Measurements from ENCODE around the gene ITGB4.
A peak's percentile ranks its signal among the peaks of the same experiment; 100 is the strongest.
"Not testable (repeated sequence)": the region's sequence is repeated elsewhere in the genome, so short reads cannot be mapped to it uniquely, and the experiment has no call there.

ITGB4 gene

DNA sequence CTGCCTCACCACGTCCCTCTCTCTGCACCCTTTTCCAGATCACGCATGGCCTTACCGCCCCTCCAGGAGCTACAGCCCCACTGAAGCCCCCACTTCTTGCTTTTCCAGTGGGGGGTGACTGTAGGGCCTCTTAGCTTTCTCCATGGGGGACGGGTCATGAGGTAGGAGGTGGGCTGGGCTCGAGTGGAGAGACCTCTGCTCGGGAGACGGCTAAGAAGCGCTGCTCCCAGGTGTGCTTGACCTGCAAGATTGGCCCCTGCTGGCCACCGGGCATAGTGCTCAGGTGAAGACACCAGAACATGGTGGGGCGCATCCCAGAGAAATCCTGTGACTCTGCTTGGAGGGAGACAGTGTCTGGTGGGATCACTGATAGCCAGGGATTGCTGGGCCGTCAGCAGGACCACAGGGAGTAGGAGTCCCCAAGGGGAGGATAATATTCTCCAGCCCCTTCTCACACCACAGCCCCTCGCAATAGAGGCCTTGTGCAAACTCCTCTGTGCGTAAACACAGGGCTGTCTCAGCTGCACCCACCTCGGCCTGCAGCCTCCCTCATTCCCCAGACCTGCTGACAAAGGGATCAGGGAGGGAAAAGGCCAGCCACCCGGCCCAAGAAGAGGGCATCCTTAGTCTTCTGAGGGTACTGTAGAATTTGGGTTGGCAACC is 52.7 kb downstream of the ITGB4 start:
- no peak for DNase-seq

DNA sequence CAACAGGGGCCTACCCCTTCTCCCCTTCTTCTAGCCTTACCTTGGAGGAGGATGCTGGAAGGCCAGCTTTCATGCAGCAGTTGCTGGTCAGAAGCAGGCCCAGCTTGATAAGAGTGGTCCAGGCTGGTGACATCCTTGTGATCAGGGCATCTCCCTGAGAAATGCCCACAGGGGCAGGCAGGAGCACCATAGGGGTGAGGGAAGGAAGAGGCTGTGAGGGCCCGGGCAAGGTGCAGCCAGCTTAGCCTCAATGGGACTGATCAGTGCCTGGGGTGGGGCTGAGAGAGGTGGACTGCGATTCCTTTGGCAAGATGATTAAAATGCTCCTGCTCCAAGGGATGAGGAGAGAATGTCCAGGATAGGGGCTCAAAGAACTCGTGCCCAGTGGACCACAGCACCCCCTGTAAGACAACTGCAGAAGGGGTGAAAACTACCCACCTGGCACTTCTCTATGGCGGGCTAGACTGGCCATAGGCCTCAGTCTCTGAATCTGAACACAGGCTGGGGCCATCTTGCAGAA is 53.3 kb downstream of the ITGB4 start:
- no peak for DNase-seq

DNA sequence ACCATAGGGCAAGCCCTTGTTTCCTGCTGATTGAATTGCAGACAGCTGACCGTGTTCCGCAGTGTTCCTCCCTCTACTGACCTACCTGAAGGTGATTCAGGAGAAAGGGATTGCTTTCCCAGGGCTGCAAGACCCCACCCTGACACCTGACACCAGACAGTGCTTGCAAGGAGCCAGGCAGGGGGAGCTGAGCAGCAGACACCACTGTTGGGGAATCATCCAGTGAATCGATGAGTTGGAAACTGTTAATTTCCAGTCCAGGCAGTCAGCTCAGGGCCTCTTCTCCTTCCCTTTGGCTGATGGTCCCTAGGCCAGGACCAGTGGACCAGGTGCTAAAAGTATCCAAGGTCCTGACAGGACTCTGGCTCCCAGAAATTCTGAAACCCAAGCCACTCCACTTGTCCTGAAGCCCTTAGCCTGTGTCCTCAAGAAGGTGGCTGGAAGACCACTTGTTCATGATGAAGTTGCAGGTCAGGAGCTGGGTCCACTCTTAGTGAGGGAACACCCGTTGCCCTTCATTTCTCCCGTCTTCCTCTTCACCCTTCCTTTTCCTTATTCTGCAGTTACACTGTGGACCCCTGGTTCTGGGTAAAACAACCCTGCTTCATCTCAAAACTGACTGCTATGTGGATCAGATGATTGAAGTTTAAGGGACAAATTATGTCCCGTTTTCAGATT is 53.9 kb downstream of the ITGB4 start:
- no peak for DNase-seq

DNA sequence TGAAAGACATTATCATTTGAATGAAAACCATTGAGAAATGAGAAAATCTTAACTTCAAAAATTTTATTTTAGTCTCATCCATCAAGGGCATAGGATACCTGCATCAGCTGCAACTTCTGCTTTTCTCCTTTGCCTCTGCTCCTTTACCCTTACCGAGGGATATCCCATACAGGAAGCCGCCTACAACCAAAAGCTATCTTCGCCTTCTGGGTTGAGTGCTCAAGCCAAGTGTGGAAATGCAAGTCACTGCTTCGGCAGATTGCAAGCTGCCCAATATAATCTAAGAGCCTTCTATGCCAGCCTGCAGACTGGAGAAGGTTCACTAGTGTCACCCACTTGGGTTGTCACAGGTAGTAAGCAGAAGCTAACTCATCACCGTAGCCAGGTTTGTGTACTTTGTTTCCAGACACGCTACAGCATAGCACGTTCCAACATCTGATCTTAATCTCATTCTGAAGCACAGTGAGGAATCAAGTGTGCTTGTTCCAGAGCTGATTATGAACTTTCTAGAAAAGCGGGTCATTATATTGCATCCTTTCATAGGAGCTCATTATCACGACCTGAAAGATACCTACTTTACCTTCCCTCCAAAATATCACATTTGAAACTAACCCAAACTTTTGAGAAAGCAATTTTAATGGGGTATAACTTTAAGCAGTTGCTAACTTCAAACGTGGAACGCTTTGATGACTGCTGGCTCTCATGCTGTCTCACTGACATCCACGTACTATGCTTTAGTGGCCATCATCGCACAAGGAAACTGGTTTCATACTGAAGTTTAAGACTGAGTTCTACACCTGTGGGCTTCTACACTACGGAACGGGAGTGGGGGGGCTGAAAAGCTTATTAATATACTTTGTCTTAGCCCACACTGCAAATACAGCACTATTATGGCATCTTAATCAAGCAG is 55.4 kb downstream of the ITGB4 start:
- no peak for DNase-seq

DNA sequence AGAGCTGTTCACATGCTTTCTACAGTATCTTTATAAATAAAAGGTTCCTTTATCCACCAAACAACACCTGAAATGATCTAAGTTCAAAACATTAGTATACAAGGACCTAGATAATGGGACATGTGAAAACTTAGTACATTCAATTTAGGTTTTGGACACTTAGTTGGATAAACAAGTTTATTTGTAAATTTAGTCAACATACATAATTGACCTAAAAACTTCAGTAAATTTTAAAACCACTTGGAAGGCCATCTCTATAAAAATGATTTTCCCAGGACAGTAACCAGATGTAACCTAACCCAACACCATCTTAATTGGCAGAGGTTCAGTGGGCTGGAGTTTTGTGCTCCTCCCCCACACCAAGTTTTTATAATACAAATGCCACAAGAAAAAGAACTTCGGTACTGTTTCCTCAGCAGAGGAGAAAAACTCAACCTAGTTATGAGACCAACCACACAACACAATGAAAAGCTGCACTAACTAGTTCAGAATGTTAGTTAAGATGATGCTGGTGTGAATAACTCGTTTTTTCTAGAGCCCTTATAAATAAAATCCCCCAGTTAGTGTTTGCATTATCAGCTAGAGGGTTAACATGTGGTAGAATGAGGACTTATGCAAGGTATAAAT is 56.1 kb downstream of the ITGB4 start:
- no peak for DNase-seq

DNA sequence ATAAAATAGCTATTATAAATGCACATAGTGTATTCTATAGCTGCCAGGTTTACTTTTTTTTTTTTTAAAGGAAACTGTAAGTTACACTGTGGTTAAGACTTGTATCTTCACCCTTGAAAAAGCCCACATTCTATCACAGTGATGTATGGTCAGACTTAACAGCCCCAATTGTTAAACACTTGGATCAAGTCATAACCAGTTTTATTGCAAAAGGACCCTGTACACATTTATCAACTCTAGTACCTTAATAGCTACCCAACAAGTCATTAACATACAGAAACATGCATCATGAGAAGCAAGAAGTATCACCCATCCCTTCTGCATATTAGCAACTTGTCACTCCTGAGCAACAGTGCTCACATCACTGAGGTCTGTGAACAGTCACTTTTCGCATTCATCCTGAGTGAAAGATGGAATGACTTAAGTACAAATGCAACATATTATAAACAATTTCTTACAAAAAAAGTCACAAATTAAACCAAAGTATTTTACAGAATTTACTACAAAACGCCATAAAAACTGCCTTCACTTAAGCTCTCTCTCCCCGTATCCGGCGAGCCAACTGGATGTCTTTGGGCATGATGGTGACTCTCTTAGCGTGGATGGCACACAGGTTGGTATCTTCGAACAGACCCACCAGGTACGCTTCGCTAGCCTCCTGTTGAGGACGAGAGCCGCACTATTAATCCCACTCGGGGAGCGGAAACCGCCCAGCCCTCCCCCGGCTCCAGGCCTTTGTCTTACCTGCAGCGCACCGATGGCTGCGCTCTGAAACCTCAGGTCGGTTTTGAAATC is 57.0 kb downstream of the ITGB4 start:
- DNase-seq: not testable (repeated sequence)

DNA sequence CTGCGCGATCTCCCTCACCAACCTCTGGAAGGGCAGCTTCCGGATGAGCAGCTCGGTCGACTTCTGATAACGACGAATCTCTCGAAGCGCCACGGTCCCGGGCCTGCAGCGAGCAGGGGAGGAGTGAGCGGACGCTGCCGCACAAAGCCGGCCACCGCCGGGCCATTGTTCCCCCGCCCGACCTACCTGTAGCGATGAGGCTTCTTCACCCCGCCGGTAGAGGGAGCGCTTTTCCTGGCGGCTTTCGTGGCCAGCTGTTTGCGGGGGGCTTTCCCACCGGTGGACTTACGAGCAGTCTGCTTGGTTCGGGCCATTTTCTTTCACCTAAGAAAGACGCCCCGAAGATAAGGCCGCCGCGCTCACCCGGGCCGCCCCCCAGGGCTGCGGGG is 57.6 kb downstream of the ITGB4 start:
- no peak for DNase-seq

DNA sequence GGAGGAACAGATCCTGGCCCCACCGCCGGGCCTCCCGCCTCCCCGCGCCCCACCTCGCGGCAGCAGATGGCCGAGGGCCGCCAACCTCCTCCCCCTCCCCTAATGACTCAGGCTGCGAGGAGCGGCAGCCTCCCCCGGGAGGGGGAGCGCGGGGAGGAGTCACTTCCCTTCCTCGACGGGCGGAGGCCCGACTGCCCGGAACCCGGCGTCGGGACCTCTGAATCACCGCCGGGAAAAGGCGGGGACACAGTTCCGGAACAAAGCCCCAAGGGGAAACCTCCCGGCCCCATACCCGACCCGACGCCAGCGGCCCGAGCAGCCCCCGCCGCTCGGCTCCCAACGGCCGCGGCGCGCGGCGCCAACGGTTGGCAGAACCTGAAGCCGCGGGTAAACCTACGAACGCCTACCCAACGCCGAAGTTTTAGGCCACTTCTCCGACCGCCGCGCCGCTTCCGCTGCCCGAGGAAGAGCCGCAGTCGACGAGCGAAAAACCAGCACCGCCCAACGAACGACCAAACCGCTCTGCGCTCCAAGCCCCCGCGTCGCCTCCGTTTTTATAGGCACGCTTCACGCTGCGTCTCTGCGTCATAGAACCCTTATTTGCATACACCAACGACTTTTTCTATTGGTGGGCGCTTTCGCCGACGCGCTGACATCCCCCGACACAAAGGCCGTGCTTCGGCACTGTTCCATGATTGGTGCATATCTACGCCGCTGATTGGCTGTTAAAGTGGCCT is 58.2 kb downstream of the ITGB4 start:
- DNase-seq: peak; percentile 93

DNA sequence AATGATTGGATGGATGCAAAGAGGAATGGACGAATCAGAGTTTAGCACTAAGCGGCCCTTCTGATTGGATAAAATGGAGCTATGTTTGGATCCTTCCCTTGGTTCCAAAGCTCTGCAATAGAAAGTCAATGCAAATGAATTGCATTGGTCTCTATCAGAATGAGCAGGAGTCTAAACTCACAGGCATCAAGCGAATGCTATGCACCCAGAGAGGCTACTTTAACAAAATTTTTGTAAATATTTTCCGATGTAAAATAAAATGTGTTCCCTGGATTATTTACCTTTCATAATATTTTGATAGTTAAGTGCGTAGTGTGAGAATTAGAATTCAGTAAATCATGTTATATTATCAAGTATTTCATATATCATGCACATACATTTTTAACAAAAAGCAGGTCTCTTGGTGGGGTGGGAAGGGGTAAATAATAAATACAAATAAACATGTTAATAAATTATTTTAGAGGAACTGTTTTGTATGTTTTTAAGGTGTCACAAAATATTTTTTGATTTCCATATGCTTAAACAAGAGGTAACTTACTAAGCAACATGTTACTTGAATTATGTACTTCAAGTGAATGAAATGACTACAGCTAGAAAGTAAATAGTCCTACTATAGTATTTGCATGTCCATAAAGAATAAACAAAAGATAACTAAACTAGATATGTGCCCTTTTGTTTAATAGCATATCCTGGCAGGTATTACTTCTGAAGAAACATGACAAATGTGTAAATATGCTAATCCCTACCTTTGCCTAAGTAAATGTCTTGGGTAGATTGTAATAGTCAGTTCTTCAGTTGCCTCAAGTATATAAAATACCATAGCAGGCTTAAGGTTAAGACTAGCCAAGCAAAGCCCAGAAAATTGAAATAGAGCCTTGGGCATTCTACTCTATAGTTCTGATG is 59.0 kb downstream of the ITGB4 start:
- no peak for DNase-seq

DNA sequence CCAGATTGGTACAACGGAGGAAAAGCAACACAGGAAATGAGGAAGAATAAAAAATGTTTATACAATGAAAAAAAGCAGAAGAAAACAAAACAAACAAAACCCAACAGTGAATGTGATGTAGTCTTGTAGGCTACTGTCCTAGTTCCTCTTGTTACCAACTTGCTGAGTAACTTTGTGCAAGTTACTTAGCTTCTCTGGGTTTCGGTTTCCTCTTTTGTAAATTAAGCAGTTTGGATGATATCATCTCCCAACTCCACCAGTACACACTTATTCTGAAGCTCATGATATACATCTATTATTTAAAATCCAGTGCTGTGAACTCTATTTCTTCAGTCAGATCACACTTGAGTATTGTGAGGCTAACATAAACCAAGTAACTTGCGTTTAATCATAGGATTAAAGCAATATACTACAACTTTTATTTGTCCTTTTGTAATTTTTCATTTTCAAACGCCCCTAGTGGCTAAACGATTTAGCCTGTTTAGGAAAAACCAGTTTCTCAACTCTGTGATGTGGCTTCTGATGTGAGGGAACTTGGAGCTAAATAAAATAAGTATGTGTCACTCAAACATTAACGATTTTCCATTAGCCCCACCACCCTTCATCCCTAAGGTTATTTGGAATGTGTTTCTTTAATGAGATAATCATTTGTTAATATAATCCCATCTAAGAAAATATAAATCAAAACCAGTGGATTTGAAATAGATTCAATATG is 62.0 kb downstream of the ITGB4 start:
- no peak for DNase-seq

DNA sequence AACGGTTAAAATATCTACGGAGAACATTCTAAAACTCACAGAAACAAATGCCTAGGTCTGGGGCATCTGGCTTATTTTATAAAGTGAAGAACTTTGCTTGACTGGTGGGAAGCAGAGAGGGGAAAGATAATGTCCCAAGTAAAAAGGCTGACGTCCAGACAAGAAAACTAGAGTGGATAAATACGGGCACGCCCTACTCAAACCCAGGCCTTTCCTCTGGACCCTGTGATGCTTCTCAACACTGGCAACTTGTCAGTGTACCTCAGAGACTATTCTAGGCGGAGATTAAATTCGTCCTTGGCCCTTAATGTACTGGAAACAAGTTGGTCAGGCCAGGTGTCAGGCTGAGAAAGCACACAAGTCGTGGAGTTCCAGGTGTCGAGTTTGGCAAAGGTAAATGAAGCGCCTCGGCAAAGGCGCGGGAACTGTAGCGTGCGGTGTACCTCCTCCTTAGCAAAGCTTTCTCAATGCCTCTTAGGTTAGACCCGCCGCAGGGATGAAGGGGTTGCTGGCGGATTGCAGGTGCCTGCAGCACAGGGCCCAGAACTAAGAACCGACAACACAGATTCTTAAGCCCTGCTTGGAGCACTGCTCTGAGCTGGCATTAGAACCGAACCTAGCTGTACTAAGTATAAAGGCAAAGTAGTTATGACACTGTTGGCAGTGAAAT is 62.7 kb downstream of the ITGB4 start:
- DNase-seq: no peak

DNA sequence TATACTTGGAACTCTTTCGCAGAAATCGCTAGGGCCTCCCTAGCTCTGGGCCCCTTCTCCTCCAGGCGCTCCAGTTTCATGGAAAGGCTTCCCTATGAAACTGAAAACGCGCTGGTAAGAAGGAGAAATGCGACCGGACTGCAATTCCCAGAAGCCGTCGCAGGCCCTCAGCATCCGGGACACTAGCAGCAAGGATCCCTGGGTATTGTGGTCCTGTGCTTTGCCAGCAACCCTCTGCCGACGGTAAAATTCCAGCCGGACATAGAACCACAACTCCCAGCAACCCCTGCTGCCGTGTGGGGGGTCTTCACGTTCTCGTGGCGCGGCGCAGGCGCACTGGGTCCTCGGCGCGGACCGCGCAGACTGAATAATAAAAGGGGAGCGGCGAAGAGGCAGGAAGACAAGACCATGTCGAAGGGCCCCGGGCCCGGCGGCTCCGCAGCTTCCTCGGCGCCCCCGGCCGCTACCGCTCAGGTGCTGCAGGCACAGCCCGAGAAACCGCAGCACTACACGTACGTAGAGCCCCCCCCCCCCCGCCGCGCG is 63.3 kb downstream of the ITGB4 start, which contains the start of gene UNK:
Gene UNK, plus strand, starts transcription at position 334 of the 543 bp plus-strand sequence. Its CDS starts 75 bp downstream, at position 409.
- DNase-seq: peak; percentile 94

DNA sequence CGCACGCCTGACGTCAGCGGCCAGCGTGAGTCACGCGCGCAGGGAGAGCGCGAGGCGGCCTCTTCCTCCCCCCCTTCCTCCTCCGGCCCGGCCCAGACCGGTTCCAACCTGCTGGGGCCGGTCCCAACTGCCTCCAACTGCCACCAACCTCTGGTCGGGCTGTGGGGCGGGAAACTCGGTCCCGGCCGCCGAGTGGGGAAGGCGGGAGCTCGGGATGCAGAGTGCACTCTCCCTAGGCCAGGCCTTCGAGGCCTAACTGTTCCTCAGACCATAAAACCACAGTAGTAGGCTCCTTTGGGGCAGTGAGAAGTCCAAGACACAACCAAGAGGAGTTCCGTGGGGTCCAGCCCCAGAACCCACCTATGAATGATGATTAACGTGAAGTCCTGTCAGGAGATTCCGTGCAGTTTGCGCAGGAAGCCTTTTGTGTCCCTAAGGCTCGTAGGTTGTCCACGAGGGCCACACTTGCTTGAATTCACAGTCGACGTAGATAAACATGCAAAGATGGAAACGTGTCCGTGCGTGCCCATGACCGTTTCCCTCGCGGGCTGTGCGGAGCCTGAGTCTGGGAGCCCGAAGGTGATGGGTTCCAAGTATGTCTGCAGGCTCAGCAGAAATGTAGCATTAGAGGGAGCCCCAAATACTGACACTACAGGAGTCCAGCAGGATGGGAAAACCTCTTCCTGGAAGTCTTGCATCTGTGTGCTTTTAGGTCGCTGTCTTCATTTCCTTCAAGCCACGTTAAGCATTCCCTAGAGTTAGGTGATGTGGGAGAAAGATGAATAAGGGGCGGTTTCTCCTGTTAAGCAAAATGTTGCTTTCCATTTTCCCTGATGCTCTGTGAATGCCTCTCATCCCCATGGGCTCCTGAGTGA is 64.0 kb downstream of the ITGB4 start:
- peak; percentile 23 for DNase-seq

DNA sequence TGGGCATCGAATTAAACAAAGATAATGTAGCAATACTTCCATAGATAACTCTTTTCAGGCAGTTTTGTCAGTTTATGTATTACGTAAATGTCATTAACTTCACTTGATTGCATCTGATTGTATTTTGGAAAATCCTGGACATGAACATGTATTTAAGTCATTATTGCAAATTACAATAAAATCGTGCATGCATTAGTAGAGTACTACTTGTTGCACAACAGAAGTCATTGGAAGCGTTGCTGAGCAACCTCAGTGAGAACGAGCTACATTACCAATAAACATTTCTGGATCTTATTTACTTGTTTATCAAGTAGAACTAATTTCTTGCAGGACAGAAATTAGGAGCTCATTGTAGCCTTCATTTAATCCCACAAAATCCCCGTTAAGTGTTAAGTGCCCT is 70.0 kb downstream of the ITGB4 start:
- no peak for DNase-seq

DNA sequence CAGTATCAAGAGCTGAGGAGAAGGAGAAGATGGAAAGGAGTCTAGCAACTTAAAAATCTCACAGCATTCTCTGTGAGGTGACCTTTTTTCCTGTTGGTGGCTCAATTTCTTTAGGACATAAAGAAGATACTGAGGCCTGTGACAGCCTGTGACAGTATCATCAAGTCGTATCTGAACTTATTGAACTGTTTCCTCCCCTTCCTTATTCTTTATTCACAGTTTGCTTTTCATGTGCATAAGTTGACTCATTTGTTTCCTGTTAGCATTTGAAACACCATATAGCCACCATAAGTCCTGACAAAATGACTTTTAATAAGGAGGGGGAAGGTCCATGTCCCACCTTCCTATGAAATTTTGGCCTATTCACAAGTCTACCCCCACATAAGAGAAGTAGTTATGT is 72.2 kb downstream of the ITGB4 start:
- no peak for DNase-seq

DNA sequence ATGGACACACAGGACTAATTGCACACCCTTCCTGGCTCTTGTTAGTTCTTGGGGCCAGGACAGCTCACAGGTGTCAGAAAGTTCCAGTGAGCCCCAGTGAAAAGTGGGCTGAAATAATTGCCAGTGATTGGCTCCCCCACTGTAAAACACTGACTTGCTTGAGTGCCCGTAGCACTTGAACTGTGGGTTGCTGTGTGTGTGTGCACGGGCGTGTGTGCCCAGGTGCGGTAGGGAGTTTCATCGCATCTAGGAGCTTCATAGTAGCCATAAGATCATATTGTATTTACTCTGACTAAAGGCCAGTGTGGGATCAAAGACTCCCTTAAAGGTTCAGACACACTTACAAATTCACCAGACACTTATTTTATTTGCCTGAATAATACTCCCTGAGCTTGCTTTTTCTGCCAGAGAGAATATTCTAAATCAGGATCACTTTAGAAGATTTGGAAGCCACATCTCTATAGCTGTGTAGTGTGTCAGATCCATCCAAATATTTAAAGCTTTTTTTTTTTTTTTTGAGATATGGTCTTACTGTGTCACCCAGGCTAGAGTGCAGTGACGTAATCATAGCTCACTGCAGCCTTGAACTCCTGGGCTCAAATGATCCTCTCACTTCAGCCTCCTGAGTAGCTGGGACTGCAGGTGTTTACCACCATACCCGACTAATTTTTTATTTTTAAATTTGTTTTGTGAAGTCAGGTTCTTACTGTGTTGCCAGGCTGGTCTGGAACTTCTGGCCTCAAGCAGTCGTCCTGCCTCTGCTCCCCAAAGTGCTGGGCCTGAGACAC is 74.8 kb downstream of the ITGB4 start:
- DNase-seq: no peak

DNA sequence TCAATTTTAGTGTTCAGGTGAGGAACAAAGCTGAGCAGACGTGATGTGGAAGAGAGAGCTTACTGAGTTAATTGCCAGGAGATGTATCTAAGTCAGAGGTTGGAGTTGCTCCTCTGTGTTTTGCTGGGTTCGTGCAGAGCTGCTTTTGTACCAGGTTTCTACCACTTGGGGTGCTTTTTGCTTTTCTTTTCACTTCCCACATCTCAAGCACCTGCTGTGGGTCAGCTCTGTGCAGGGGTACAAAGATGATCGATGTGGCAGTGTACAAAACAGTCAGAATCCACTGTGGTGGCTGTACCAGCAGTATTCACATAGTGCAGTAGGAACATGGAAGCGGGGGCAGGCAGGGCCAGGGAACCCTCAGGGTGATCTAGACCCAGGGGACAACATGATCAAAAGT is 78.1 kb downstream of the ITGB4 start:
- no peak for DNase-seq

All from activated CD4-positive, alpha-beta T cell treated with anti-CD3 and anti-CD28 coated beads for 1 hour (primary cell).